ENCODE data around the gene SLC23A1.
"Not testable (repeated sequence)": the region's sequence is repeated elsewhere in the genome, so short reads cannot be mapped to it uniquely, and the experiment has no call there.

SLC23A1 gene

DNA sequence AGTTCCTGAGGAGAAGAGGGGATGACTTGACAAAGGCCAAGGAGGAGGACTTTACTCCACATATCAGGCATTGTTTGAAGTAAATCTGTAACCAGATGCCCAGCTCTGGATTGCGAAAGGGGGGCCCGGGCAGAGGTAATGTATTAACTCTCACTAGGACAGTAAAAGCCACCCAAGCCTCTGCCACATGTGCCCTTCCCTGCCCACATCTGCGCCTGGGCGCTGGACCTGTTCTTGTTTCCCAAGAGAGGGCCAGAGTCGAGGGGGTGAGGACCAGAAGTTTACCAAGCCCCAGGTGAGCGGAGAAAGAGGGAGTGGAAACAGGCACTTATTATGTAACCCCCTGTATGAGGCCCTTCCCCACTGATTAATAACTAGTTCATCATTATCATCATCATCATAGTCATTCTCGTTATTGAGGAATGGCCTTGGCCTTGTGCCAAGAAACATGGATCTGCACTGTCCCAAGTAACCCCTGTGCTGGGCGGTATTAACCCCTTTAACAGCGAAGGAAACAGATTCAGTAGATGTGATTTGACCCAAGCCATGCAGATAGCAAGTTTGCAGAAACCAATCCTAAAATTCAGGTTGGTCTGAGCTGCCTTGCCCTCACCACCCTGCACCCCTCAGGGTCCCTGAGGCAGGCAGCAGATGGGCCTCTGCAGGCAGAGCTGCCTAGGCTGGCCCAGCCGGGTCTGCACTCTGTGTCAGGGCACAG, at the start of gene SLC23A1:
SLC23A1 (minus strand) TSS at position 23 of the 718 bp plus-strand sequence. CDS start 44 bp downstream, outside the sequence.
- DNase-seq (ENCODE audit: low read depth) = no peak

- peak; percentile 36 for DNase-seq (ENCODE audit: low read depth)
Observed at GRCh38 chr5:139431706-139432105, 48.6 kb upstream of the SLC23A1 start.

- DNase-seq (ENCODE audit: low read depth) = no peak
Observed at GRCh38 chr5:139430015-139430414, 46.9 kb upstream of the SLC23A1 start.

DNA sequence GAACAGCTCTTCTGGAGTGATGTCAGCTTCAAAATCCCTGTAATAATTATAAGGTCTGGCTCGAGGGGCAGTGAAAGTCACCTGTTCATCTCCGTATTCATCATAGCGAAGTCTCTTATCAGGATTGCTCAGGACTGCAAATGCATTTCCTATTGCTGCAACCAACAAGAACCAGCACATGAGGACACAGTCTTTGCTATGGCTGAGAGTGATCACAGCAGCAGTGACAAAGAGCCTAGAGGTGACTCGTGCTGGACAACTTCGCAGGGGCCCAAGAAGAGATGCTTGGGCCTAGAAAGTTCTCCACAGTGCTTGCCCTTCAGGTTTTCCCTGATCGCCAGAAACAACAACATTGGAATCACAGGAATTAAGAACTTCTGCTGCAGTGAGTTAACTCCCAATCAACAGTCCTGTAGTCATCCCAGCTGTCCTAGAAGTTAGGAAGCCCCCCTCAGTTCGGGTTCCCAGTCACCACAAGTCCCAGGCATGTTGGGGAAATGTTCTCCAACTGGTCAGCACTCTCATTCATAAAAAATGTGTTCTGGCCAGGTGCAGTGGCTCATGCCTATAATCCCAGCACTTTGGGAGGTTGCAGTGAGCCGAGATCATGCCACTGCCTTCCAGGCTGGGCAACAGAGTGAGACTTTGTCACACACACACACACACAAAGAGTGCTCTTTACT, 43.2 kb upstream of the SLC23A1 start:
- peak; percentile 60 for DNase-seq (ENCODE audit: low read depth)

DNA sequence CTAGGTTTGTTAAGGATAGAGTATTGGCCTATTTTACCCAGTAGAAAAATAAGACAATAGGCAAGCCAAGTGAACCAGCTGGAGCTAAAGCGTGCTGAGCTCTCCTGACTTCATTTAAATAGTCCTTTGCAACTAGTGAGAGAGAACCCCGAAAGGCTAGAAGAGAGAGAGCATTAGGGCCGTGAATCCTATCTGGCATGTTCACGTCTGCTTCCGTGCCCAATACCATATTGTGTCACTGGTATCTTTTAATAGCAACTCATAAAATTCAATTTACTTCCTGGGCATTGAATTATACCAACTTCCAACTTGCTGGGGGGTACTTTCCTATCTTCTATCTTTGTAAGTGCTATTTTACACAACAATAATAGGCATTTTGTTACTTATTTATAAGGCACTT, 42.4 kb upstream of the SLC23A1 start:
- no peak for DNase-seq (ENCODE audit: low read depth)

DNA sequence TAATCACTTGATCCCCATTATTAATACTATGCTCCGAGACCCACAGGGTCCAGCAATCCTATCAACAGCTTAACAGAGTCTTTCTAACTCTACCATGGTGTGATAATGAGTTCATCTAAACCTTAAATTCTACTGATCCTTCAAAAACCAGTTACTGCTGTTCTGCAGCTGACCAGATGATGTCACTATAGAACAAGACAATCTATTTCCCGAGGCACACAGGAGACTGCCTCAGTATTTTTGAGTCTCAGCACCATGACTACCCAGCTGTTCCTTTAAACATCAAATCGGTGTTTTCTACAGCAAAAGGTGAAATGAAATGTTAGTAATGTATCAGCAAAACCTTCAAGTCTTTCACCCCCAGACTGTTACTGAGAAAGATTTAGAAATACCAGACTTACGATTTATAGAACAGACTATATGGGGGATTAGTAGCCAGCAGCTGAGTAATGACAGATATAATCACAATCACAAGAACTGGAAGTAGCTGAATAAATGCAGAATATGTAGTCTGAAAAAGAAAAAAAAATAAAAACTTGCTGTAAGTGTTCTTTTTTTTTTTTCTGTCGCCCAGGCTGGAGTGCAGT, 39.3 kb upstream of the SLC23A1 start:
- peak; percentile 81 for DNase-seq (ENCODE audit: low read depth)

- DNase-seq (ENCODE audit: low read depth) = no peak
Observed at GRCh38 chr5:139419226-139420192, 36.4 kb upstream of the SLC23A1 start.

GRCh38 chr5:139418793-139419192, 35.7 kb upstream of the SLC23A1 start:
- no peak for DNase-seq (ENCODE audit: low read depth)

DNA sequence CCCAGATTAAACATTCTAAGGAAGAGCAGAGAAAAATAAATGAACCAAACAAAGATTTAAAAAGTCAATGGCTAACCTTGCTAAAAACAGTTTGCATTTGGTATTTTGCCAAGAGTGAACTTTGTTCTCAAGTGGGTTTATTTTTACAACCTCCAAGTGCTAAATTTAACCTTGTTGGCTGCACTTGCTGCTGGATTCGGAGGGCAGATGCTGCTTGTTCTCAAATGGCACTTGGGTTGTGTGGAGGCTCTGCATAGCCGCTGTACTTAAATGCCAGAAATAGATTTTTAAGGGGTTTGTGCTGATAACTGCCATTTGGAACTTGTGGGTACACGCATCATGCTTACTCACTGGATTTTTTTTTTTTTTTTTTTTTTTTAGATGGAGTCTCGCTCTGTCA, 34.1 kb upstream of the SLC23A1 start:
- peak; percentile 34 for DNase-seq (ENCODE audit: low read depth)

DNA sequence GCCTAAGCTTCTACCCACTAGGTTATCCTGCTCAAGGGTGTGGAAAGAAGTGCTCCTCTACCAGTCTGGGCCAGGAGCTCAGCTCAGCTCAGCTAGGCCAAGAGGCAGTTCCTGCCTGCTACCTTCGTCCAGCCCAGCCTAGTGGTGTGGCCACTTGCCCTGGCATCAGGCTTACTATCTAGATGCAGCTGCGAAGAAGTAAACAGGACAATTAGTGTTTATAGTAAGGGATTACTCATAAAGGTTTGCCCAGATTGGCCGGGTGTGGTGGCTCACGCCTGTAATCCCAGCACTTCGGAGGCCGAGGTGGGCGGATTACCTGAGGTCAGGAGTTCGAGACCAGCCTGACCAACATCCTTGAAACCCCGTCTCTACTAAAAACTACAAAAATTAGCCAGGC, 33.6 kb upstream of the SLC23A1 start:
- DNase-seq (ENCODE audit: low read depth) = no peak

DNA sequence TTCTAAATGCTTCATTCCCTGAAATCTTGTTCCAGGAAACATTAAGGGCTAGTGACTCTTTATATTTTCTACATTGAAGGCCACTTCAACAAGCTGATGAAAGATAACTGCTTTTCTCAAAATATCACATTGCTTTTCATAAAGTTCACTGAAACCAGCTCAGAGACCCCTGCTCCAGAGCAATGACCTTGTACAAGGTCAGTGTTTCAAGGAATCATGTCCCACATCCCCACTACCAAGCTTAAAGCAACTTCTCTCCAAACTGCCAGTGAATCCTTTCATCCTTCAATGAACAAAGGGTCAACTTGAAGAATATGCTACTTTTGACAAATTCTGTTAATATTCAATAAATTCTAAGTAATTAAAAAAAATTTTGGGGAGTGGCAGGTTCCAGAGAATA, 32.8 kb upstream of the SLC23A1 start:
- DNase-seq (ENCODE audit: low read depth) = no peak

DNA sequence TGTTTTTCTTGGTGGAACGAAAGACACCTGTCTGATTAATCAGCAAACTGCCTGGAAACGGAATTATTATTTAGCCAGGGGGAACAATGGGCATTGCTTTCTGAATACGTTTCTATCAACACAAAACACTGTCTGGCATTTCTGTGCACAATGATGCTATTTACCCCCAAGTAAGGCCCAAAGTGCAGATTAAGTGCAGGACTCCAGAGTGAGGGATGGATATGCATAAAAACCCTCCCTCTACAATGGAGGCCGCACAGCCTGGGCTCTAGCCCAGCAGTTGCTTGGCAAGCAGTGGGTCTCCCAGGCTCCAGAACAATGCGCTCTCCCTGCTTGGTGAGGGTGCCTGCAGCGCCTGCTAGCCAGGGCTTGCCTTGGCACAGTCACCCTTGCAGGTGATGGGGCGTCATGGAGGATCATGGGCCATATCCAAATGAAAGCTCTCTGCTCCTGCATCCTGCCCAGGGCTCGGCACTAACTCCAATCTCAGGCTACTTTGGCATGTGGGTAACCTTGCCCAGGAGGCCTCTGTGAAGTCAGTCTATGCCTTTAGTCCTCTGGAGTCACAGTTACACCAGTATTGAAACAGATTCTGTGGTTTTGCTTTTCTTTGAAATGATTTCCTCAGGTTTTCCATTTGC, 32.2 kb upstream of the SLC23A1 start:
- DNase-seq (ENCODE audit: low read depth) = no peak

- no peak for DNase-seq (ENCODE audit: low read depth)
Observed at GRCh38 chr5:139414581-139415130, 31.6 kb upstream of the SLC23A1 start.

- no peak for DNase-seq (ENCODE audit: low read depth)
Observed at GRCh38 chr5:139413963-139414362, 30.9 kb upstream of the SLC23A1 start.

DNA sequence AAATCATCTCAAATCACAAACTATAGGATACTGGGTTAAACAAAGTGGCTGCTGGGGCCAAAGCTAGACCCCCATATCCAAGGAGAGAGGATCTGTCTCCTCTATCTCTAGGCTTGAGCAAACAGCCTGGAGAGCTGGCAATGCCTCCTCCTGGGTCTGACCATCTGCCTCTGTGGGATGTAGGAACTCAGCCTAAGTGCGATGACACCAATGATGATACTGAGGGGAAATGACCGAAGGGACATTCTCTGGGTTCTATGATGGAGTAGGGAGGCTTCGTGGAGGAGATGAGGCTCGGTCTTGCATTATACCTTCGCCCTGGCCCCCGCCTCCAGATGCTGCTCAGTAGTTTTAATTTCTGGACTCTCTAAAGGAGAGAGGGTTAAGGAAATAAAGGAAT, 30.1 kb upstream of the SLC23A1 start:
- no peak for DNase-seq (ENCODE audit: low read depth)

- DNase-seq (ENCODE audit: low read depth) = no peak
Observed at GRCh38 chr5:139410993-139411828, 28.1 kb upstream of the SLC23A1 start.

DNA sequence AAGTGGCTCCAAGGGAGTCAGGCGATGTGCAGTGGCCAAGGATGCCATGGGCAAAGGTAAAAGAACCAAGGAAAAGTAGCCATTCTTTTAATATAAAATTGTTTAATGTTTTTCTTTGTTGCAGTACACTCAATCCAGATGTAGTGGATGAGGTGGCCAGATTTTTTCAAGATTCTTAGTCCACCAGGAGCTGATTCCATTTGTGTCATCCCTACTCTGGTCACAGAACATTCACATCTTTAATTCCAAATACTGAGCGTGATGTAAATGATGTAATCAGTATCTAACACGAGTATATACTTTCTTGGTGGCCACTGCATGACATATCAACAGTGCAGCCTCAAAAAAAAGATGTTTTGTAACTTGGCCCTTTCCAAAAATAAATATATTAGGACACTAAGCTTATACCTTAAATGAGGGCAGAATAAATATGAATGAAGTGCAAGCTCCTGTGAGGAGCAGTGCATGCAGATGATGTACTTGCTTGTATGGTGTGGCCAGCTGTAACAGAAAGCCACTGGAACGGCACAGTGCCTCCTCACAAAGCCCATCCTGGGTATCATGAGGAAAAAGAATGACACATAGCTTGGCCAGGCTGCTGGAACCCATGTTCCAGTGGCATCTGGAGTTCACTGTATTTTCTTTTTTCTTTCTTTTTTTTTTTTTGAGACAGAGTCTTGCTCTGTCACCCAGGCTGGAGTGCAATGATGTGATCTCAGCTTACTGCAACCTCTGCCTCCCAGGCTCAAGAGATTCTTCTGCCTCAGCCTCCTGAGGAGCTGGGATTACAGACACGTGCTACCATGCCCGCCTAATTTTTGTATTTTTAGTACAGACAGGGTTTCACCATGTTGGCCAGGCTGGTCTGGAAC, 27.3 kb upstream of the SLC23A1 start:
- no peak for DNase-seq (ENCODE audit: low read depth)

DNA sequence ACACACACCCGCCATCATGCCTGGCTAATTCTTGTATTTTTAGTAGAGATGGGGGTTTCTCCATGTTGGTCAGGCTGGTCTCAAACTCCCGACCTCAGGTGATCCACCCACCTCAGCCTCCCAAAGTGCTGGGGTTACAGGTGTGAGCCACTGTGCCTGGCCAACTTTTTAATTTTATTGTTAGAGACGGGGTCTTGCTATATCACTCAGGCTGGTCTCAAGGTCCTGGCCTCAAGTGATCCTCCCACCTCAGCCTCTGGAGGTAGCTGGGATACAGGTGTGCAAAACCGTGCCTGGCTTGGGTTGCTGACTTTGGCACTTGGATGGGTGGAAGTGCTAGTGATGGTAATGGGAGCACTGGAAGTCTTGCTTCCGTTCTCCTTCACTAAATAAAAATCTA, 26.0 kb upstream of the SLC23A1 start:
- not testable (repeated sequence) for DNase-seq (ENCODE audit: low read depth)

DNA sequence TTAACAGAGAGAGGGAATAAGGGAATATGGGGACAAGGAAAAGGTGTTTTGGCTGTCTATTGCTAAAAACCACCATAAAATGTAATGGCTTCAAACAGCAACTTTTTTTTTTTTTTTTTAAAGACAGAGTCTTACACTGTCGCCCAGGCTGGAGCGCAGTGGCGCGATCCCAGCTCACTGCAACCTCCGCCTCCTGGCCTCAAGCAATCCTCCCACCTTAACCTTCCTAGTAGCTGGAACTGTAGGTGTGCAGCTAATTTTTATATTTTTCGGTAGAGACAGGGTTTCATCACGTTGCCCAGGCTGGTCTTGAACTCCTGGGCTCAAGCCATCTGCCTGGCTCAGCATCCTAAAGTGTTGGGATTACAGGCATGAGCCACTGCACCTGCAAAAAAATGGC, 25.1 kb upstream of the SLC23A1 start:
- DNase-seq (ENCODE audit: low read depth) = no peak
